Adipocyte (in vitro differentiated cells): ENCODE measurements around the gene DNMT1.
"Not testable (repeated sequence)": the region's sequence is repeated elsewhere in the genome, so short reads cannot be mapped to it uniquely, and the experiment has no call there.

ENCODE experiments used
- DNase-seq: peaks from one replicate; pipeline ENCODE4 v3.0.0-alpha.2; 2015; ENCODE audit warnings: low read depth
- H3K27me3 ChIP-seq: replicated peaks from 2 replicates; pipeline ENCODE4 v1.7.0; 2013; ENCODE audit warnings: mild to moderate bottlenecking, low read length, moderate library complexity; ENCODE audit not compliant: control insufficient read depth, insufficient read depth
- H3K36me3 ChIP-seq: 2 replicates; pipeline ENCODE4 v1.7.0; 2013; ENCODE audit warnings: low read length, mild to moderate bottlenecking, moderate library complexity; ENCODE audit not compliant: control insufficient read depth, insufficient read depth, severe bottlenecking
- H3K4me1 ChIP-seq: 2 replicates; pipeline ENCODE4 v1.7.0; 2013; ENCODE audit warnings: mild to moderate bottlenecking, low read length, moderate library complexity; ENCODE audit not compliant: control insufficient read depth, insufficient read depth
- H3K4me3 ChIP-seq: 2 replicates; pipeline ENCODE4 v1.7.0; 2013; ENCODE audit warnings: mild to moderate bottlenecking, low read length, moderate library complexity
- H3K9ac ChIP-seq: 2 replicates; pipeline ENCODE4 v1.7.0; 2013; ENCODE audit warnings: mild to moderate bottlenecking, low read length, moderate library complexity
- H3K9me3 ChIP-seq: 2 replicates; pipeline ENCODE4 v1.7.0; 2013; ENCODE audit warnings: mild to moderate bottlenecking, low read length, moderate library complexity; ENCODE audit not compliant: control insufficient read depth

DNMT1 gene

DNA sequence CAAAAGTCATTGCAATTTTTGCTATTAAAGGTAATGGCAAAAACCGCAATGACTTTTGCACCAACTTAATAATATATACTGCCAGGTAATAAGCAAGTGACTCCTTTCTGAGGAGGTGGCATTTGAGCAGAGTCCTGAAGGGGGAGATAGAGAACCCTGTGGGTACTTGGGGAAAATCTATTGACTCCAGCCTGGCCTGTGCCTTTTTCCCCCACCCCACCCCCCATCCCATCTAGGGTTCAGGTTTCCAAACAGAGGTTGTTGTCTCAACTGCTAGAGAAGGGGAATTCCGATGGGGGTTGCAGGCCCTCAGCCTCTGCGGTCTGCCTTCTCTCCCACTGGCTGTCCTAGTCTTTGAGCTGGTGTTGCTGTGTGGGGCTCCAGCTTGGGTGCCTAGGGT lies 24.9 kb upstream of the DNMT1 start:
- Histone ChIP-seq H3K27me3 (no peaks in the 10 kb centered on the region), H3K9me3 (no peaks in the 10 kb centered on the region), H3K36me3 (peaks cover 12% of the 10 kb centered on the region), H3K9ac (no peak overlapping the region), H3K4me3 (no peak overlapping the region), H3K4me1 (peaks cover 2% of the 10 kb centered on the region)
- DNase-seq: peak; percentile 19

DNA sequence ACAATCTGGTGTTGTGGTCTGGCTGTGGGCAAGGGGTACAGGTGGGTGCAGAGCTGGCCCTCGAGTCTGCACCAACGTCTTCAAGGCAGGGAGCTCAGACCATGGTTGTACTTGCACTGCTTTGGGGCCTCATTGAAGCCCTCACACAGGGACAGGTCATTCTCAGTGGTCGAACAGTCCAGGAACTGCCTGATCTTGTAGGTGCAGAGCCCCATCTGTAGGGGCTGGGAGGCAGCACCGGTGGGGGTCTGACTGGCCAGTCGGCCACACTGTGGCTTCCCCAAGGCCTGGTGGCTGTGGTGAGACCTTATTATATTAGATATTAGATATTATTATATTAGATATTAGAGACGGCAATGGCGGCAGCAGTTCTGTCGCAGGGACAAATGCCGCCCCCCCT lies 22.3 kb upstream of the DNMT1 start:
- Histone ChIP-seq H3K4me3 (no peak overlapping the region), H3K9ac (no peak overlapping the region), H3K27me3 (no peaks in the 10 kb centered on the region), H3K36me3 (no peaks in the 10 kb centered on the region), H3K4me1 (peaks cover 2% of the 10 kb centered on the region), H3K9me3 (no peaks in the 10 kb centered on the region)
- DNase-seq: no peak

DNA sequence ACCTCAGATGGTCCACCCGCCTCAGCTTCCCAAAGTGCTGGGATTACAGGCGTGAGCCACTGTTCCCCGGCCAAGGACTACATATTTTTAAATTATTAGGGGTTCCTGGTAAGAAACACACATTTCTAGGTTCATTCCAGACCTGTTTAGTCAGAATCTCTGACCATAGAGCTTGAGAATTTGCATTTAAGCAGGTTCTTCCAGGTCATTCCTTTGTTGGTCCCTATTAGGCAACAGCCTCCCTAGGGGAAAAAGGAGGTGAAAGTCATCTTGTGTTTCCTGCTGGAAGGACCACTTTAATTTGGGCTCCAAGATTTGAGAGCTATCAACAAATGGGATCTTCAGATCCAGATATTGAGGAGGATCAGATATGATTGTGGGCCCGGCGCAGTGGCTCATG lies 20.0 kb upstream of the DNMT1 start:
- no peaks in the 10 kb centered on the region for H3K27me3 ChIP-seq
- H3K4me3 ChIP-seq: no peak overlapping the region
- H3K9ac ChIP-seq: no peak overlapping the region
- no peaks in the 10 kb centered on the region for H3K4me1 ChIP-seq
- H3K36me3 ChIP-seq: no peaks in the 10 kb centered on the region
- DNase-seq: no peak
- H3K9me3 ChIP-seq: no peaks in the 10 kb centered on the region

DNA sequence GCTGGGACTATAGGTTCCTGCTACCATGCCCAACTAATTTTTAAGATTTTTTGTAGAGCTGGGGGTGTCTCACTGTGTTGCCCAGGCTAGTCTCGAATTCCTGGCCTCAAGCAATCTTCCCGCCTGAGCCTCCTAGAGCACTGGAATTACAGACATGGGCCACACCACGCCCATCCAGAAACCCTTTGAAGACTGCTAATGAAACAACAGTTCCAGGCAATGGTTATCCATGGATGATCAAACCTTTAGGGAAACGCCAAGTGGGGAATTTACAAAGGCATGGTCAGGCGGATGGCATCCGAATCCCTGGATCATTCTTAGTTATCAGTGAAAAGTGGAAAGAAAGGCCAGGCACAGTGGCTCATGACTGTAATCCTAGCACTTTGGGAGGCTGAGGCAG lies 16.9 kb upstream of the DNMT1 start:
- H3K4me1 ChIP-seq: no peaks in the 10 kb centered on the region
- no peak for DNase-seq
- no peaks in the 10 kb centered on the region for H3K36me3 ChIP-seq
- H3K4me3 ChIP-seq: no peak overlapping the region
- H3K9ac ChIP-seq: no peak overlapping the region
- H3K9me3 ChIP-seq: no peaks in the 10 kb centered on the region
- H3K27me3 ChIP-seq: no peaks in the 10 kb centered on the region

DNA sequence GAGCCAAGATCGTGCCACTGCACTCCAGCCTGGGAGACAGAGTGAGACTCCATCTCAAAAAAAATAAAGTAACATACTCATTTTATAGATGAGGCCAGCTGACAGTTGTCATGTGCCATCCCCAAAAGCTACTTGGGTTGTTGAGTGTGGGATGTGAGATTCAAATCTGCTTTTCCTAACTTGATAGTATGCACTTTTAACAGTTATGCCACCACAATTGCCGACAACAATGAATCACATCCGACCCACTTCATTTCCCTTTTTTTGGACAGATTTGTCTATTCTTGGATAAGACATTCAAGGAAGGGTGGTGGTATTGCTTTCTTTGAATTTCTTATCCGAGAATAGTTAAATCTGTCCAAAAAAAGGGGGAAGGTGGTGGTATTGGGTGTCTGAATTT lies 16.3 kb upstream of the DNMT1 start:
- no peak for DNase-seq
- H3K9ac ChIP-seq: no peak overlapping the region
- H3K9me3 ChIP-seq: no peaks in the 10 kb centered on the region
- H3K4me1 ChIP-seq: peaks cover 6% of the 10 kb centered on the region
- H3K27me3 ChIP-seq: no peaks in the 10 kb centered on the region
- no peak overlapping the region for H3K4me3 ChIP-seq
- no peaks in the 10 kb centered on the region for H3K36me3 ChIP-seq

DNA sequence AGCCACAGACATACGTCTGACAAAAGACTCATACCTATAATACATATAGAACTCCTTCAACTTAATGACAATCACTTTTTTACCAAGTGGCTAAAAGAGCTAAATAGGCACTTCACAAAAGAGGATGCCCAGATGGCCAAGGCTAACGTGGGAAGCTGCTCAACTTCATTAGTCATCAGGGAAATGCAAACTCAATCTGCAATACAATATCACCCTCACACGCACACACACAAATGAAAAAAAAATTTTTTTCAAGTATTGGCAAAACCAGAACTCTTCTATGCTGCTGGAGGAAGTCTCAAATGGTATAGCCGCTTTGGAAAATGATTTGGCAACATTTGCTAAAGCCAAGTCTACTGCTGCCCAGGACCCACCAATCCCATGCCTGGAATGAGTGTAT lies 14.6 kb upstream of the DNMT1 start:
- Histone ChIP-seq H3K9ac (no peak overlapping the region), H3K4me1 (peaks cover 11% of the 10 kb centered on the region), H3K9me3 (no peaks in the 10 kb centered on the region), H3K4me3 (no peak overlapping the region), H3K27me3 (no peaks in the 10 kb centered on the region), H3K36me3 (no peaks in the 10 kb centered on the region)
- no peak for DNase-seq

DNA sequence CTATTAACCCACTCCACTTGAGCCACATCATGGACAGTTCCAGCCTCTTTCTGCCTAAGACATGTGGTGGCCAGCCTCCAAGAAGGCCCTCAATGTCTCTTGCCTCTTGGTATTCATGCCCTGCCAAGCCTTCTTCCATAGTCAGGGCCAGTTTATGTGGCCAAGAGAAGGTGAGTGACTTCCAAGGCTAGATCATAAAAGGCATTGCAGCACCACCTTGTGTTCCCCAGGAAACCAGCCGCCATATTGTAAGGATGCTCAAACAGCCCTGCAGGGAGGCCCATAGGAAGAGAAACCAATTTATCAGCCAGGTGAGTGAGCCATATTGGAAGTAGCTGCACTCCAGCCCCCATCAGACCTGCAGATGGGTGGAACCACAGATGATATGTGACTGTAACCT lies 12.3 kb upstream of the DNMT1 start:
- no peak for DNase-seq
- Histone ChIP-seq H3K4me1 (peaks cover 11% of the 10 kb centered on the region), H3K4me3 (no peak overlapping the region), H3K36me3 (no peaks in the 10 kb centered on the region), H3K9ac (no peak overlapping the region), H3K9me3 (no peaks in the 10 kb centered on the region), H3K27me3 (no peaks in the 10 kb centered on the region)

DNA sequence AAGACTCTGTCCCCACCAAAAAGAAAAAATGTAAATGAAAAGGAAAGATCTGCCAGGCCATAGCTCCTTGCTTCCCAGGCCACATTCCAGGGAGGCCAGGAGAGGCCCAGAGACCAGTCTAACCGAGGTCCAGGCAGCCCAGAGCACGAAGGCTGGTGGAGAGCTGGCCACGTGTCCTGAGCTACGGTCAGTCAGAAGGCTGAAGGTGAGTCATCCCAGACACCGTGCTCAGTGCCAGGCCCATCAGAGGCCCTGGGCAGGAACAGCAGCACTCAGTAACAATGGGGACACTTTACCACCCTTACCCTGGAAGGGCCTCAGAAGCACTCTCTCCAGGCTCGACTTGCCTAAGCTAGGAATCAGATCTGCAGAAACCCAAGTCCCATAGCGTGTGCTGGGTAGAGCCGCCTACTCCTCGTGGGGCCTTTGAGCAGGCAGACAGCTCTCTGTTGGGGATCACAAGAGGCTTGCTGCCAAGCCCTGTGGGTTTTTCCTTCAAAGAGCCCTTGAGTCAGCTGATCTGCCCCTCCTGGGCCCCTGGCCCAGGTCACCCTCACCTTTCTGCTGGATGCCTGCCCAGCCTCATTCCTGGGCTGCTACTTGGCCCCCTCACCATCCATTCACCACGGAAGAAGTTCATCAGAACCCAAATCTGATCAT lies 11.6 kb upstream of the DNMT1 start:
- DNase-seq: peak; percentile 45

DNA sequence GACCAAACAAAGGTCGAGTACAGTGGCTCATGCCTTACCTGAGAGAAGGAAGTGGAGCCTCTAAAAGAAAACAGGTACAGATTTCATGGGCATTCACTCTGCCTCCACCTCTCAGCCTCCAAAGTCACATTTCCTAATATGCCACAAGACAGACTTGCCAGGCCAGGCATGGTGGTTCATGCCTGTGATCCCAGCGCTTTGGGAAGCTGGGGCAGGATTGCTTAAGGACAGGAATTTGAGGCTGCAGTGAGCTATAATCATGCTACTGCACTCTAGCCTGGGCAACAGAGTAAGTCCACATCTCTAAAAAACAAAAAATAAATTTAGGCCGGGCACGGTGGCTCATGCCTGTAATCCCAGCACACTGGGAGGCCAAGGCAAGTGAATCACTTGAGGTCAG lies 10.9 kb upstream of the DNMT1 start:
- H3K9me3 ChIP-seq: no peaks in the 10 kb centered on the region
- no peaks in the 10 kb centered on the region for H3K27me3 ChIP-seq
- no peak for DNase-seq

More for the DNA sequence above, 11.6 kb upstream of the DNMT1 start:
- H3K27me3 ChIP-seq: no peaks in the 10 kb centered on the region
- H3K36me3 ChIP-seq: no peaks in the 10 kb centered on the region
- H3K9ac ChIP-seq: no peak overlapping the region
- peaks cover 11% of the 10 kb centered on the region for H3K4me1 ChIP-seq
- no peaks in the 10 kb centered on the region for H3K9me3 ChIP-seq
- no peak overlapping the region for H3K4me3 ChIP-seq

DNA sequence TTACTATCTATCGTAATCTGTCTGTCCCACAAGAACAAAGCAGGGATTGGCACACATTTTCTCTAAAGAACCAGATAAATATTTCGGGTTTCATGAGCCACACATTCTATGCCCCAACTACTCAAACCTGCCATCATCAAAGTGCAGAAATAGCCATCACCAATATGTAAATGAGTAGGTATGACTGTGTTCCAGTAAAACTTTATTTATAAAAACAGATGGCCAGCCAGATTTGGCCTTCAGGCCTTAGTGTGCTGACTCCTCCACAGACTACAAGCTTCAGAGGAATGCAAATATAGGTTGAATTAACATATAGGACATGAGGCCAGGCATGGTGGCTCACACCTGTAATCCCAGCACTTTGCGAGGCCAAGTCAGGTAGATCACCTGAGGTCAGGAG lies 8.9 kb upstream of the DNMT1 start:
- H3K4me1 ChIP-seq: peaks cover 14% of the 10 kb centered on the region
- no peaks in the 10 kb centered on the region for H3K9me3 ChIP-seq
- H3K9ac ChIP-seq: no peak overlapping the region
- H3K36me3 ChIP-seq: no peaks in the 10 kb centered on the region
- no peak overlapping the region for H3K4me3 ChIP-seq
- no peak for DNase-seq
- H3K27me3 ChIP-seq: no peaks in the 10 kb centered on the region

More for the DNA sequence above, 10.9 kb upstream of the DNMT1 start:
- H3K36me3 ChIP-seq: no peaks in the 10 kb centered on the region
- no peak overlapping the region for H3K9ac ChIP-seq
- H3K4me1 ChIP-seq: peaks cover 11% of the 10 kb centered on the region
- no peak overlapping the region for H3K4me3 ChIP-seq

DNA sequence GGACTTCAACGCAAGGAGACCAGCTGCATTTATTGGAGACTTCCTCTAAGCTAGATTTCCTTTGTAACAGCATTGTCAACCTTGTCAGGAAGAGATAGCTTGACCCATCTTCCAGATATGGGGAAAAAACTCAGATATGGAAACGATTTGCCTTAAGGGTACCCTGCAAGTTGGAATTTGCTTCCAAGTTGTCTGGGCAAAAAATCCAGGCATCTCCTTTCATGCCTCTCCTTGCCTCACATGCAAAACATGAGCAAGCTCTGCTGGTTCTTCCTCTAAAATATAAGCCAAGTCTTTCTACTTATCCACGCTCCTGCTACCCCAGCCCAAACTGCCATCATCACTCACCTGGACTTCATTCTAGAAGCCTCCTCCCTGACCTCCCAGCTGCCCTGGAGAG lies 6.4 kb upstream of the DNMT1 start:
- no peaks in the 10 kb centered on the region for H3K27me3 ChIP-seq
- H3K36me3 ChIP-seq: no peaks in the 10 kb centered on the region
- no peaks in the 10 kb centered on the region for H3K9me3 ChIP-seq
- H3K4me3 ChIP-seq: no peak overlapping the region
- H3K9ac ChIP-seq: no peak overlapping the region
- DNase-seq: no peak
- H3K4me1 ChIP-seq: peaks cover 10% of the 10 kb centered on the region

DNA sequence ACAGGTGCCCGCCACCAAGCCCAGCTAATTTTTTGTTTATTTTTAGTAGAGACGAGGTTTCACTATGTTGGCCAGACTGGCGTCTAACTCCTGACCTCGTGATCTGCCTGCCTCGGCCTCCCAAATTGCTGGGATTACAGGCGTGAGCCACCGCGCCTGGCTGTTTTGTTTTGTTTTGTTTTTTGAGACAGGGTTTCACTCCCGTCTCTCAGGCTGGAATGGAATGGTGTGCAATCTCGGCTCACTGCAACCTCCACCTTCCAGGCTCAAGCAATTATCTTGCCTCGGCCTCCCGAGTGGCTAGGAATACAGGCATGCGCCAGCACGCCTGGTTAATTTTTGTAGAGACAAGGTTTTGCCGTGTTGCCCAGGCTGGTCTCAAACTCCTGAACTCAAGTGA lies 5.3 kb upstream of the DNMT1 start:
- H3K27me3 ChIP-seq, H3K4me3 ChIP-seq, H3K36me3 ChIP-seq, H3K9me3 ChIP-seq, DNase-seq, H3K4me1 ChIP-seq, H3K9ac ChIP-seq: not testable (repeated sequence)
